ENCODE data around the gene SLC39A1. TPM values are rescaled to one million over a fixed set of nuclear protein-coding genes. Genes with fewer than 3 reads are reported as not detected.

Gene SLC39A1
- total and polyA plus RNA-seq, 11 donors: 31.6 to 163 (median 48.4) TPM

GRCh38 chr1:153958111-153958960 is 5.0 kb downstream of the SLC39A1 start, which contains the start of gene CRTC2:
TSS of gene CRTC2 (minus strand) at chr1:153958612. CDS start at chr1:153958497, 115 bp downstream.
- Histone ChIP-seq H3K27ac (peak within 1 kb of the TSS; percentile 87 to 99 (median 94)), H3K9me3 (no peaks in the 10 kb centered on the region), H3K27me3 (no peaks in the 10 kb centered on the region), H3K4me3 (peak within 1 kb of the TSS; percentile 82 to 100 (median 93)), H3K4me1 (peaks cover 10 to 74% (median 56%) of the 10 kb centered on the region in 12 donors), H3K36me3 (peaks cover 0 to 40% (median 28%) of the 10 kb centered on the region in 9 donors)
- intact Hi-C loops (cut with DNase I): loop anchor here in 3 of 10 donors (1.0 to 10.0 kb wide), 3 partner anchors 12 to 164 kb away; partner anchors contain the start of genes DENND4B (in 1 of the 3) and GATAD2B (in 1 of the 3)
- peak; percentile 99 to 100 (median 99) for DNase-seq
- TF ChIP-seq, protein P1, sequence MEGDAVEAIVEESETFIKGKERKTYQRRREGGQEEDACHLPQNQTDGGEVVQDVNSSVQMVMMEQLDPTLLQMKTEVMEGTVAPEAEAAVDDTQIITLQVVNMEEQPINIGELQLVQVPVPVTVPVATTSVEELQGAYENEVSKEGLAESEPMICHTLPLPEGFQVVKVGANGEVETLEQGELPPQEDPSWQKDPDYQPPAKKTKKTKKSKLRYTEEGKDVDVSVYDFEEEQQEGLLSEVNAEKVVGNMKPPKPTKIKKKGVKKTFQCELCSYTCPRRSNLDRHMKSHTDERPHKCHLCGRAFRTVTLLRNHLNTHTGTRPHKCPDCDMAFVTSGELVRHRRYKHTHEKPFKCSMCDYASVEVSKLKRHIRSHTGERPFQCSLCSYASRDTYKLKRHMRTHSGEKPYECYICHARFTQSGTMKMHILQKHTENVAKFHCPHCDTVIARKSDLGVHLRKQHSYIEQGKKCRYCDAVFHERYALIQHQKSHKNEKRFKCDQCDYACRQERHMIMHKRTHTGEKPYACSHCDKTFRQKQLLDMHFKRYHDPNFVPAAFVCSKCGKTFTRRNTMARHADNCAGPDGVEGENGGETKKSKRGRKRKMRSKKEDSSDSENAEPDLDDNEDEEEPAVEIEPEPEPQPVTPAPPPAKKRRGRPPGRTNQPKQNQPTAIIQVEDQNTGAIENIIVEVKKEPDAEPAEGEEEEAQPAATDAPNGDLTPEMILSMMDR (IDR thresholded peaks at IDR 0.05): peak in 1 of 12 donors; percentile 6
- peak in 1 of 2 donors; percentile 80 for TF ChIP-seq POLR2A (IDR thresholded peaks at IDR 0.05)
- WGBS, 4 donors: 0 to 1% (median 1%) methylated on average over 47 to 74 of the region's 75 CpGs
- peak; percentile 88 to 94 (median 90) for ATAC-seq

DNA sequence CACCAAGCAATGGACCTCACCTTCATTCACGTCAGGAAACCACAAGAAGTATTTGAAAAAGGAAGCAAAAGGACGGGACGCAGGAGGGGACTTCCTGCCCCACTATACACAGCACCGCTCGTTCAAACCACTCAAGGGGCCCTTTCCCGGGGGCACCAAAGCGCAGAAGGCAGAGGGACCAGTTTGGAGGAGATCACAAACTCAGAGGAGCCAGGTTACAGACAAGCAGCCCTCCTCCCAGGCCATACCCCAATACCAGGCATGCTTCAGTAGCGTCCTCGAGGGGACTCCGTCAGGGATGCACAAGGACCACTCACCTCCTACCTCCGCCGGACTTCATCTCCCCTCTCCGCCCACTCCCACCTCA is 5.6 kb downstream of the SLC39A1 start:
- intact Hi-C loops (cut with DNase I): loop anchor here in 3 of 10 donors (1.0 to 10.0 kb wide), 3 partner anchors 11 to 163 kb away; partner anchors contain the start of genes DENND4B (in 1 of the 3) and GATAD2B (in 1 of the 3)
- Histone ChIP-seq H3K27ac (peak overlapping the region; percentile 87 to 99 (median 94)), H3K27me3 (no peaks in the 10 kb centered on the region), H3K4me3 (peak overlapping the region; percentile 82 to 100 (median 93)), H3K9me3 (no peaks in the 10 kb centered on the region), H3K36me3 (peaks cover 0 to 46% (median 34%) of the 10 kb centered on the region in 9 donors), H3K4me1 (peaks cover 10 to 71% (median 56%) of the 10 kb centered on the region in 12 donors)
- 0 to 1% (median 0%) methylated on average over 13 of the region's 13 CpGs for WGBS, 4 donors
- DNase-seq (no peak), ATAC-seq (peak in 1 of 4 donors; percentile 1)
- no peak for TF ChIP-seq POLR2A (IDR thresholded peaks at IDR 0.05)
- TF ChIP-seq, protein P1 (IDR thresholded peaks at IDR 0.05): no peak

DNA sequence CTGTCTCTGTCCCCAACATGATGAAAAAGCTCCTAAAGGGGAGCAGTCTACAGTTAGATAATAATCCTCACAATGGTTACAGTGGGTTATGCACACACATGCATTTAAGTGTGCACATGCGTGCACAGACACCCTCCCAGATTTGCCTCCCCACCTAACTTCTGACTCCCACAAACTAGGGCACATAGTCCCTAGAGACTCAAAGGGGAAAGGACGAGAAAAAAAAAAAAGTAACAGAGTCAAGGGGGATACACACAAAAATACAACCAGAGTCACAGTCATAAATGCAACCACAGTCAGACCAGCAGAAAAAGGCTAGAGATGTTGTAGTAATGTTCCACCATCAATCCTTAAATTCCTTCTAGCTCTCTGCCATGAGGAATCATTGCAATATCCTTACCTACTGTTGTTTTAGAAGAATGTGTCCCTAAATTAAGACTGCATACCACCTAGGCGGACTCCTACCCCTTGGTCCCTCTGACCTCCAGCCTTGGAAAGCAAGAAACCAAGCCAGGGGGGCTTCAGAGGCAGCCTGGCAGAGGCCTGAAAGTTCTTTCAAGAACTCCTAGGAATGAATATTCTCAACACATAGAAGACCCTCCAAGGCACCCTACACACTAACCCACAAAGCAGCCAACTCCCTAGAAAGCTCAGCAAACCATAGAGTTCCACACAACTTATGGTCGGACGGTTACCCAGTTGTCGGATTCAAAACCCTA is 6.2 kb downstream of the SLC39A1 start:
- H3K27me3 ChIP-seq: no peaks in the 10 kb centered on the region
- peaks cover 0 to 52% (median 40%) of the 10 kb centered on the region in 9 donors for H3K36me3 ChIP-seq
- ATAC-seq (no peak), DNase-seq (no peak)
- TF ChIP-seq, protein P1 (IDR thresholded peaks at IDR 0.05): no peak
- TF ChIP-seq POLR2A (IDR thresholded peaks at IDR 0.05): no peak
- peak overlapping the region; percentile 82 to 100 (median 93) for H3K4me3 ChIP-seq
- H3K9me3 ChIP-seq: no peaks in the 10 kb centered on the region
- 26 to 33% (median 30%) methylated on average over 6 of the region's 6 CpGs for WGBS, 4 donors
- peaks cover 10 to 65% (median 50%) of the 10 kb centered on the region in 12 donors for H3K4me1 ChIP-seq
- peak overlapping the region in 10 of 12 donors; percentile 87 to 99 (median 95) for H3K27ac ChIP-seq
- intact Hi-C loops (cut with DNase I): loop anchor here in 2 of 10 donors (5.0 to 10.0 kb wide), 2 partner anchors 35 to 162 kb away; partner anchors contain the start of gene GATAD2B (in 1 of the 2)
